H1 (cell line): ENCODE measurements around the gene TTC4.

Experiments used
- EP300 ChIP-seq, 2 experiments: IDR thresholded peaks; 1 replicate in 1 of 2; 2 replicates in 1 of 2; pipeline ENCODE4 v1.6.1; 2011 to 2012; ENCODE audit warnings: low read depth in 2 of 2, low read length in 2 of 2, mild to moderate bottlenecking in 2 of 2, borderline replicate concordance in 1 of 2, inconsistent platforms in 1 of 2, moderate library complexity in 1 of 2
- EZH2 ChIP-seq: fragments of 200-600 bp; sonication (generic); IDR thresholded peaks from 2 replicates; pipeline ENCODE4 v1.7.1; 2012; ENCODE audit warnings: low read depth, mild to moderate bottlenecking, moderate library complexity, low read length, inconsistent platforms; ENCODE audit not compliant: severe bottlenecking
- GABPA ChIP-seq: IDR thresholded peaks from 2 replicates; pipeline ENCODE4 v1.6.1; 2011; ENCODE audit warnings: mild to moderate bottlenecking, low read length, moderate library complexity, borderline replicate concordance; ENCODE audit not compliant: insufficient read depth
- GTF2F1 ChIP-seq: IDR thresholded peaks from 2 replicates; pipeline ENCODE4 v1.6.1; 2012; ENCODE audit warnings: low read depth, low read length, improper control_type of control experiment, borderline replicate concordance
- KDM1A ChIP-seq: fragments of 200-600, 300-600 bp; sonication (generic); IDR thresholded peaks from 2 replicates; pipeline ENCODE4 v1.7.1; 2016; ENCODE audit warnings: mild to moderate bottlenecking, low read length, borderline replicate concordance
- YY1 ChIP-seq: IDR thresholded peaks from 2 replicates; pipeline ENCODE4 v1.6.1; 2011; ENCODE audit warnings: low read depth, mild to moderate bottlenecking, low read length
- TF ChIP-seq, protein P1 (sequence below), 3 experiments: IDR thresholded peaks; 1 replicate in 2 of 3; 2 replicates in 1 of 3; pipeline versions ENCODE4 v1.5.1 to v1.6.1; 2011; ENCODE audit warnings: low read length in 3 of 3, mild to moderate bottlenecking in 3 of 3, inconsistent platforms in 2 of 3, low read depth in 1 of 3, moderate library complexity in 1 of 3; ENCODE audit not compliant: insufficient read depth in 1 of 3; ENCODE audit errors: control extremely low read depth in 1 of 3
- TF ChIP-seq, protein P2 (sequence below): IDR thresholded peaks from 2 replicates; pipeline ENCODE4 v1.6.1; 2012; ENCODE audit warnings: low read length, inconsistent platforms

DNA sequence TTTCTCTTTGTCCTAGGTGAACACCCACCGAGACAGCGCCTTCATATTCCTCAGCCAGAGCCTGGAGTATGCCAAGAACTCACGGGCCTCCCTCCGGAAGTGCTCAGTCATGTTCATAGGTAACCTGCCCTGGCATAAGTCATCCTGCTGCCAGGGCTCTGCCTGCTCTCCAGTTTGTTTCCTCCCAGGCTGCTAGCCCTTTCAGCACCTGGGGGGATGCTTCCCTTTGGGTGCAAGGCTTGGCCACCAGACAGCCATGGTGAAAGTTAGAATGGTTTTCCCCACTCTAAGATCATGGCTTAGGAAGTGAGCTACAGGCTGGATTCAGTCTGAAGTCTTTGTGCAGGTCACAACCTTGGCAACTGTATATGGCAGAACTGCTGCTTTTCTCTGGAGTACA lies 9.2 kb upstream of the TTC4 start:
- TF ChIP-seq GABPA (no peak), EZH2 (no peak), KDM1A (no peak), EP300 (IDR thresholded peaks at IDR 0.05; ENCODE audit: borderline replicate concordance in 1 of 2, low read depth in 2 of 2, low read length in 2 of 2) (no peak), GTF2F1 (no peak), YY1 (no peak)
- TF ChIP-seq, protein P1, sequence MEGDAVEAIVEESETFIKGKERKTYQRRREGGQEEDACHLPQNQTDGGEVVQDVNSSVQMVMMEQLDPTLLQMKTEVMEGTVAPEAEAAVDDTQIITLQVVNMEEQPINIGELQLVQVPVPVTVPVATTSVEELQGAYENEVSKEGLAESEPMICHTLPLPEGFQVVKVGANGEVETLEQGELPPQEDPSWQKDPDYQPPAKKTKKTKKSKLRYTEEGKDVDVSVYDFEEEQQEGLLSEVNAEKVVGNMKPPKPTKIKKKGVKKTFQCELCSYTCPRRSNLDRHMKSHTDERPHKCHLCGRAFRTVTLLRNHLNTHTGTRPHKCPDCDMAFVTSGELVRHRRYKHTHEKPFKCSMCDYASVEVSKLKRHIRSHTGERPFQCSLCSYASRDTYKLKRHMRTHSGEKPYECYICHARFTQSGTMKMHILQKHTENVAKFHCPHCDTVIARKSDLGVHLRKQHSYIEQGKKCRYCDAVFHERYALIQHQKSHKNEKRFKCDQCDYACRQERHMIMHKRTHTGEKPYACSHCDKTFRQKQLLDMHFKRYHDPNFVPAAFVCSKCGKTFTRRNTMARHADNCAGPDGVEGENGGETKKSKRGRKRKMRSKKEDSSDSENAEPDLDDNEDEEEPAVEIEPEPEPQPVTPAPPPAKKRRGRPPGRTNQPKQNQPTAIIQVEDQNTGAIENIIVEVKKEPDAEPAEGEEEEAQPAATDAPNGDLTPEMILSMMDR (IDR thresholded peaks at IDR 0.05; ENCODE audit: control extremely low read depth in 1 of 3, insufficient read depth in 1 of 3, low read depth in 1 of 3, low read length in 3 of 3): no peak
- TF ChIP-seq, protein P2, sequence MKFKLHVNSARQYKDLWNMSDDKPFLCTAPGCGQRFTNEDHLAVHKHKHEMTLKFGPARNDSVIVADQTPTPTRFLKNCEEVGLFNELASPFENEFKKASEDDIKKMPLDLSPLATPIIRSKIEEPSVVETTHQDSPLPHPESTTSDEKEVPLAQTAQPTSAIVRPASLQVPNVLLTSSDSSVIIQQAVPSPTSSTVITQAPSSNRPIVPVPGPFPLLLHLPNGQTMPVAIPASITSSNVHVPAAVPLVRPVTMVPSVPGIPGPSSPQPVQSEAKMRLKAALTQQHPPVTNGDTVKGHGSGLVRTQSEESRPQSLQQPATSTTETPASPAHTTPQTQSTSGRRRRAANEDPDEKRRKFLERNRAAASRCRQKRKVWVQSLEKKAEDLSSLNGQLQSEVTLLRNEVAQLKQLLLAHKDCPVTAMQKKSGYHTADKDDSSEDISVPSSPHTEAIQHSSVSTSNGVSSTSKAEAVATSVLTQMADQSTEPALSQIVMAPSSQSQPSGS: no peak
